ENCODE measurements around the gene REG3G.

DNA sequence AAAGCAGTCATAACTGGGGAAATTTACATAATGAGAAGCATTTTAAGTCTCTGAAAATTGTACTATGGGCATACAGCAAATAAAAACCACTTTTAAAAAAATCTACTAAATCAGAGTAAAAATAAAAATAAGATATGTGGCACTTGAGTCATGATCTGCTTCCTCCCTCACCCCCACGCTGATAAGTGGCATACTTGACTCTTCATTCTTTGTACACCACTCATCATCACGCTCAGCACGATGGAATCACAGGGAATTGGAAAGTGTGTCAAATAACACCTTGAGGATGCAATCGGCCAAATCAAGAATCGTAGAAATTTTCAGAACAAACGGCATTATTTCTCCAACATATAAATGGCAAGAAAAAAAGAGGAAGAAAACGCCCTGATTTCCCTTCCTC, 41.1 kb upstream of the REG3G start:
- TF ChIP-seq, protein P1, sequence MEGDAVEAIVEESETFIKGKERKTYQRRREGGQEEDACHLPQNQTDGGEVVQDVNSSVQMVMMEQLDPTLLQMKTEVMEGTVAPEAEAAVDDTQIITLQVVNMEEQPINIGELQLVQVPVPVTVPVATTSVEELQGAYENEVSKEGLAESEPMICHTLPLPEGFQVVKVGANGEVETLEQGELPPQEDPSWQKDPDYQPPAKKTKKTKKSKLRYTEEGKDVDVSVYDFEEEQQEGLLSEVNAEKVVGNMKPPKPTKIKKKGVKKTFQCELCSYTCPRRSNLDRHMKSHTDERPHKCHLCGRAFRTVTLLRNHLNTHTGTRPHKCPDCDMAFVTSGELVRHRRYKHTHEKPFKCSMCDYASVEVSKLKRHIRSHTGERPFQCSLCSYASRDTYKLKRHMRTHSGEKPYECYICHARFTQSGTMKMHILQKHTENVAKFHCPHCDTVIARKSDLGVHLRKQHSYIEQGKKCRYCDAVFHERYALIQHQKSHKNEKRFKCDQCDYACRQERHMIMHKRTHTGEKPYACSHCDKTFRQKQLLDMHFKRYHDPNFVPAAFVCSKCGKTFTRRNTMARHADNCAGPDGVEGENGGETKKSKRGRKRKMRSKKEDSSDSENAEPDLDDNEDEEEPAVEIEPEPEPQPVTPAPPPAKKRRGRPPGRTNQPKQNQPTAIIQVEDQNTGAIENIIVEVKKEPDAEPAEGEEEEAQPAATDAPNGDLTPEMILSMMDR (IDR thresholded peaks at IDR 0.05) = no peak
- TF ChIP-seq POLR2A (IDR thresholded peaks at IDR 0.05) = no peak

Data from heart left ventricle (tissue), 13 donors.